Neural cell (in vitro differentiated cells): Measurements from ENCODE around the gene UBE2QL1. TPM values are rescaled to one million over a fixed set of nuclear protein-coding genes. Genes with fewer than 3 reads are reported as not detected.

Experiments
- H2AFZ ChIP-seq: fragments of 200-600, 300-800 bp; sonication (generic), shearing (Covaris generic); 2 replicates; pipeline ENCODE4 v1.6.0; 2014; ENCODE audit warnings: low read depth, mild to moderate bottlenecking, antibody characterized with exemption, low read length, moderate library complexity
- H3F3A ChIP-seq: fragments of 200-600 bp; shearing (Covaris generic); 2 replicates; pipeline ENCODE4 v1.6.1; 2016; ENCODE audit warnings: mild to moderate bottlenecking, moderate library complexity, mixed read lengths, antibody characterized with exemption, low read length; ENCODE audit not compliant: insufficient read depth, poor library complexity, severe bottlenecking
- H3K27ac ChIP-seq: fragments of 200-600, 300-800 bp; sonication (generic), shearing (Covaris generic); 2 replicates; pipeline ENCODE4 v1.5.1; 2014; ENCODE audit warnings: mild to moderate bottlenecking, low read length, moderate library complexity
- H3K27me3 ChIP-seq: fragments of 300-800, 200-600 bp; sonication (generic), shearing (Covaris generic); 2 replicates; pipeline ENCODE4 v1.6.0; 2014; ENCODE audit warnings: mild to moderate bottlenecking, low read depth, low read length, moderate library complexity; ENCODE audit not compliant: insufficient read depth
- H3K36me3 ChIP-seq: fragments of 300-800, 200-600 bp; sonication (generic), shearing (Covaris generic); 2 replicates; pipeline ENCODE4 v1.5.1; 2014; ENCODE audit warnings: mild to moderate bottlenecking, antibody characterized with exemption, low read length, moderate library complexity; ENCODE audit not compliant: insufficient read depth
- H3K4me2 ChIP-seq: fragments of 300-800, 200-600 bp; sonication (generic), shearing (Covaris generic); 2 replicates; pipeline ENCODE4 v1.6.0; 2014; ENCODE audit warnings: mild to moderate bottlenecking, low read length
- H3K4me3 ChIP-seq: fragments of 300-800, 200-600 bp; sonication (generic), shearing (Covaris generic); 2 replicates; pipeline ENCODE4 v1.5.1; 2014; ENCODE audit warnings: mild to moderate bottlenecking, low read length, moderate library complexity
- H3K79me2 ChIP-seq: fragments of 200-600 bp; shearing (Covaris generic); replicated peaks from 2 replicates; pipeline ENCODE4 v1.6.0; 2014; ENCODE audit warnings: mild to moderate bottlenecking, low read length, moderate library complexity; ENCODE audit not compliant: insufficient read depth
- H3K9ac ChIP-seq: fragments of 300-800, 200-600 bp; sonication (generic), shearing (Covaris generic); 2 replicates; pipeline ENCODE4 v1.6.1; 2016; ENCODE audit warnings: mild to moderate bottlenecking, low read length, mixed read lengths
- H3K9me2 ChIP-seq: fragments of 200-600 bp; shearing (Covaris generic); 2 replicates; pipeline ENCODE4 v1.6.1; 2016; ENCODE audit warnings: mild to moderate bottlenecking, low read length, mixed read lengths; ENCODE audit not compliant: insufficient read depth
- H3K9me3 ChIP-seq: fragments of 200-600, 300-800 bp; sonication (generic), shearing (Covaris generic); 2 replicates; pipeline ENCODE4 v1.6.1; 2016; ENCODE audit warnings: mild to moderate bottlenecking, mixed run types, low read length, moderate library complexity, mixed read lengths
- H4K20me1 ChIP-seq: fragments of 200-600 bp; shearing (Covaris generic); 2 replicates; pipeline ENCODE4 v1.6.1; 2016; ENCODE audit warnings: mild to moderate bottlenecking, mixed run types; ENCODE audit not compliant: insufficient read depth
- CTCF ChIP-seq: fragments of 450-650 bp; IDR thresholded peaks from 2 replicates; pipeline ENCODE4 v1.5.1; 2014; ENCODE audit warnings: antibody characterized with exemption, mild to moderate bottlenecking, moderate library complexity; ENCODE audit not compliant: poor library complexity, severe bottlenecking
- EP300 ChIP-seq: fragments of 450-650 bp; conservative IDR thresholded peaks from 2 replicates; pipeline ENCODE4 v1.6.1; 2014; ENCODE audit warnings: antibody characterized with exemption, mild to moderate bottlenecking, moderate library complexity; ENCODE audit not compliant: poor library complexity, severe bottlenecking
- EZH2 ChIP-seq: fragments of 200-600, 300-800 bp; shearing (Covaris generic), sonication (generic); IDR thresholded peaks from 2 replicates; pipeline ENCODE4 v1.6.1; 2014; ENCODE audit warnings: antibody characterized with exemption, low read length, borderline replicate concordance, mild to moderate bottlenecking; ENCODE audit not compliant: insufficient read depth, poor library complexity, severe bottlenecking
- MXI1 ChIP-seq: fragments of 450-650 bp; conservative IDR thresholded peaks from 2 replicates; pipeline ENCODE4 v1.6.1; 2014; ENCODE audit warnings: antibody characterized with exemption, mild to moderate bottlenecking; ENCODE audit not compliant: poor library complexity, severe bottlenecking
- POLR2AphosphoS5 ChIP-seq: IDR thresholded peaks from 2 replicates; pipeline ENCODE4 v1.6.1; 2012
- RAD21 ChIP-seq: fragments of 450-650 bp; conservative IDR thresholded peaks from 2 replicates; pipeline ENCODE4 v1.6.1; 2014; ENCODE audit warnings: antibody characterized with exemption, mild to moderate bottlenecking, moderate library complexity
- SMC3 ChIP-seq: fragments of 450-650 bp; conservative IDR thresholded peaks from 2 replicates; pipeline ENCODE4 v1.6.1; 2014; ENCODE audit warnings: antibody characterized with exemption, mild to moderate bottlenecking, moderate library complexity; ENCODE audit not compliant: poor library complexity
- TAF1 ChIP-seq: IDR thresholded peaks from 2 replicates; pipeline ENCODE4 v1.6.1; 2012; ENCODE audit warnings: low read depth
- polyA plus RNA-seq: library from polyadenylated mRNA; depleted of rRNA; stranded (reverse); fragments of >200 nt; gene quantifications from 2 replicates; pipeline ENCODE4 v1.2.3, GENCODE V29; 2014
- TF ChIP-seq, protein P1 (sequence below): IDR thresholded peaks from 2 replicates; pipeline ENCODE4 v1.6.1; 2012; ENCODE audit warnings: borderline replicate concordance

UBE2QL1 gene
- polyA plus RNA-seq, 1 donor from 2014 or later, result 13.8 TPM

- Histone ChIP-seq H4K20me1 (peaks cover 5% of the 10 kb centered on the region), H3K4me3 (no peak overlapping the region), H3F3A (no peaks in the 10 kb centered on the region), H3K36me3 (no peaks in the 10 kb centered on the region), H3K4me2 (no peak overlapping the region), H3K79me2 (peaks cover 17% of the 10 kb centered on the region), H3K9me2 (no peaks in the 10 kb centered on the region), H3K9ac (no peak overlapping the region), H3K9me3 (no peaks in the 10 kb centered on the region), H3K27ac (no peak overlapping the region), H2AFZ (no peak overlapping the region), H3K27me3 (peaks cover 4% of the 10 kb centered on the region)
- TF ChIP-seq EP300 (no peak), SMC3 (no peak), EZH2 (no peak), RAD21 (no peak), CTCF (no peak)
Measured at GRCh38 chr5:6447384-6448140, 1.1 kb upstream of the UBE2QL1 start.

GRCh38 chr5:6448141-6448491 is 543 bp upstream of the UBE2QL1 start:
- peaks cover 22% of the 10 kb centered on the region for H3K79me2 ChIP-seq
- no peaks in the 10 kb centered on the region for H3K9me3 ChIP-seq
- H3K36me3 ChIP-seq, result no peaks in the 10 kb centered on the region
- peaks cover 5% of the 10 kb centered on the region for H4K20me1 ChIP-seq
- no peak overlapping the region for H3K4me2 ChIP-seq
- H2AFZ ChIP-seq, result no peak overlapping the region
- H3K9me2 ChIP-seq, result no peaks in the 10 kb centered on the region
- H3K27ac ChIP-seq, result no peak overlapping the region
- H3K4me3 ChIP-seq, result peak overlapping the region; percentile 57
- H3F3A ChIP-seq, result no peaks in the 10 kb centered on the region
- peak overlapping the region; percentile 43 for H3K9ac ChIP-seq
- TF ChIP-seq CTCF, result no peak
- TF ChIP-seq MXI1, result no peak
- no peak for TF ChIP-seq RAD21
- TF ChIP-seq POLR2AphosphoS5, result no peak
- TF ChIP-seq TAF1, result no peak
- TF ChIP-seq SMC3, result no peak
- no peak for TF ChIP-seq EZH2
- TF ChIP-seq, protein P1, sequence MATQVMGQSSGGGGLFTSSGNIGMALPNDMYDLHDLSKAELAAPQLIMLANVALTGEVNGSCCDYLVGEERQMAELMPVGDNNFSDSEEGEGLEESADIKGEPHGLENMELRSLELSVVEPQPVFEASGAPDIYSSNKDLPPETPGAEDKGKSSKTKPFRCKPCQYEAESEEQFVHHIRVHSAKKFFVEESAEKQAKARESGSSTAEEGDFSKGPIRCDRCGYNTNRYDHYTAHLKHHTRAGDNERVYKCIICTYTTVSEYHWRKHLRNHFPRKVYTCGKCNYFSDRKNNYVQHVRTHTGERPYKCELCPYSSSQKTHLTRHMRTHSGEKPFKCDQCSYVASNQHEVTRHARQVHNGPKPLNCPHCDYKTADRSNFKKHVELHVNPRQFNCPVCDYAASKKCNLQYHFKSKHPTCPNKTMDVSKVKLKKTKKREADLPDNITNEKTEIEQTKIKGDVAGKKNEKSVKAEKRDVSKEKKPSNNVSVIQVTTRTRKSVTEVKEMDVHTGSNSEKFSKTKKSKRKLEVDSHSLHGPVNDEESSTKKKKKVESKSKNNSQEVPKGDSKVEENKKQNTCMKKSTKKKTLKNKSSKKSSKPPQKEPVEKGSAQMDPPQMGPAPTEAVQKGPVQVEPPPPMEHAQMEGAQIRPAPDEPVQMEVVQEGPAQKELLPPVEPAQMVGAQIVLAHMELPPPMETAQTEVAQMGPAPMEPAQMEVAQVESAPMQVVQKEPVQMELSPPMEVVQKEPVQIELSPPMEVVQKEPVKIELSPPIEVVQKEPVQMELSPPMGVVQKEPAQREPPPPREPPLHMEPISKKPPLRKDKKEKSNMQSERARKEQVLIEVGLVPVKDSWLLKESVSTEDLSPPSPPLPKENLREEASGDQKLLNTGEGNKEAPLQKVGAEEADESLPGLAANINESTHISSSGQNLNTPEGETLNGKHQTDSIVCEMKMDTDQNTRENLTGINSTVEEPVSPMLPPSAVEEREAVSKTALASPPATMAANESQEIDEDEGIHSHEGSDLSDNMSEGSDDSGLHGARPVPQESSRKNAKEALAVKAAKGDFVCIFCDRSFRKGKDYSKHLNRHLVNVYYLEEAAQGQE, result no peak
- no peak for TF ChIP-seq EP300
- H3K27me3 ChIP-seq, result peaks cover 4% of the 10 kb centered on the region
